ENCODE results near the gene DPP10.
A peak's percentile ranks its signal among the peaks of the same experiment; 100 is the strongest.
"Not testable (repeated sequence)": the region's sequence is repeated elsewhere in the genome, so short reads cannot be mapped to it uniquely, and the experiment has no call there.

The DPP10 gene

DNA sequence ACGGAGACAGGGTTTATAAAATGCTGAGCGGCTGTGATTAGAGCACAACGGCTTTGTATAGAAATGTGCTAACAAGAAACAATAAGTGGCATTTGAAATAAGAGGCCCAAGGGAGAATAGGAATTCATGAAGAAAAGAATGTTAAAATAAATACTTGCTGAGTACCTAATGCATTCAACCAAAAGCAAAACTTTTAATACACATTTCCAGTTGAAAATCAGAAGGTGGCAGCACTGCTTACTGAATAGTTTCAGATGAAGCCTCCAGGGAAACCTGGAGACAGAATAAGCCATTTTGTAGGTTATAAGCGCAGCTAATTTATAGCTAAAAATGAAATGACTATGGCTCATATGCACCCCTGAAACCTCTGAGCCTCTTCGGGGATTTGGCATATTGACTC is 286.6 kb downstream of the DPP10 start:
- DNase-seq, result peak; percentile 12 to 46

DNA sequence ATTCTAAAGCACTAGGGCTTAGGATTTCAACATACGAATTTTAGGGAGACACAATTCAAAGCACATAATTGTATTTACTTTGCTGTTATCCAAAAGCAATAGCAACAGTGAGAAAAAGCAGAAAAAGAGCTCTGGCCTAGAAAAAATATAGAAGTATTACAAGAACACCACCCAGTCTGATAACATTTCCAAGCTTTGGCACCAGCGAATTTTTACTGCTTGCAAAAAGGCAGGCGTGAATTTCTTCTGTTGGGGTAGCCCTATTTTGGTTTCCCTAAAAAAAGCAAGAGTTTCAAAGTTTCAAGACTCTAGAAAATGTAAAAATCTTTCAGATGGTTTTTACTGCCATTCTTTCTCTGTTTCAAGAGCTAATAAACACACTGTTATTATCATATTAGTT is 292.7 kb downstream of the DPP10 start:
- no peak for DNase-seq

DNA sequence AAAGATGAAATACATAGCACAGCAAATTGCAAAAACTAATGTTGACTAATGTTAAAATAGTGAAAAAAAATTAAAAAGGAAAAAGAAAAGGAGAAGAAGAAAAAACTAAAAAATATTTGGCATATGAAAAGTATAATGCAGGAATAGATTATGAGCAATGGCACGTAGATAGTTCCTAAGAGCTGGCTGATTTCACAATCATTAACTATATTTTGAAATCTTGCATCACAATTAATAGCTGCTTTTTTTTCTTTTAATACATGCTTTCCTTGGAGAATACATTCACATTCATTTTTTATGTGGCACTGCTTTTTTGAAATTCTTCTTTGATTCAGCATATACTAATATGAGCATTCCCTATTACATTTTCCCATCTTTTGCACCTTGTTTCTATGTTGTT is 299.8 kb downstream of the DPP10 start:
- no peak for DNase-seq

DNA sequence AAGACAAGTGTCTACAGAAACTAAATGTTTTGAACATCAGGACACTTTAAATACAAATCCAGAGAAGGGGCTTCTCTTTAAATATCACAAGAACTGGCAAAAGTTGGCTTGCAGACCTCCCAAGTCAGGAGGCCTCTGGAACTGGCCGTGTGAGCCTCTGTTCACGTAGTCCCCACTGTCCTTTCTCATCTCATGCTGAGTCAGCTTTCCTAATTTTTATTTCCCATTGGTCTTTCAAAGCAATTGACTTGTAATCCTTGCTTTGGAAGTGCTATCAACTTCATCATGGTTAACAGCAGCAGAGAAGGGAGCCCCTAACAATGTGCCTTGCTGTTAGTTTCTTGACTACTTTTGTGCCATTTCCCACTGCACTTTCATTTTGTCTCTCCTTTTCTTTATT is 303.3 kb downstream of the DPP10 start:
- no peak for DNase-seq

DNA sequence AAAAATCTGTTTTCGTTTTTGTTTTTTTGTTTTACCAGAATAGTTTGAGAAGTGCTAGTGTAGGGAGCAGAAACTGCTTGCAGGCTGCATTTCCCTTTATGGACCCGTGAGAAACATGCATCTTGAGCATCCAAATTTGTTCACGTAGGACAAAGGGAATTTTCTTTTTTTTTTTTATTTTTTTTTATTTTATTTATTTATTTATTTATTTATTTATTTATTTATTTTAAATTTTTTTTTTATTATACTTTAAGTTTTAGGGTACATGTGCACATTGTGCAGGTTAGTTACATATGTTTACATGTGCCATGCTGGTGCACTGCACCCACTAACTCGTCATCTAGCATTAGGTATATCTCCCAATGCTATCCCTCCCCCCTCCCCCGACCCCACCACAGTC is 305.7 kb downstream of the DPP10 start:
- DNase-seq, result not testable (repeated sequence)

DNA sequence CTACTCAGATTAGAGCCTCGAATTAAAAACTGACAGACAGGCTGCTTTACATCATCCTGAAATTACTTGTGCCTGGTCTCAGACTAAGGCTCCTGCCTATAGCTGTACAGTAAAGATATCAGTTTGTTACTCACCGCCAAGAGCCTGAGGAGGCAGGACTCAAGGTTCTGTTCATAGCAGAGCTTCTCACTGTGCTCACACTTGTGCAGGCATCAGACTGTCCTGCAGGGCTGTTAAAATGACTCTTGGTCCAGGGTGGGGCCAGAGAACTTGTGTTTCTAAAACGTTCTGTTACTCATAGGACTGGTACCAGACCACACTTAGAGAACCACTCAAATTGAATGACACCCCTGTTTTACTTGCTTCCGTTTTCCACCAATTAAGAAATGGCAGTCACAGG is 310.0 kb downstream of the DPP10 start:
- no peak for DNase-seq

DNA sequence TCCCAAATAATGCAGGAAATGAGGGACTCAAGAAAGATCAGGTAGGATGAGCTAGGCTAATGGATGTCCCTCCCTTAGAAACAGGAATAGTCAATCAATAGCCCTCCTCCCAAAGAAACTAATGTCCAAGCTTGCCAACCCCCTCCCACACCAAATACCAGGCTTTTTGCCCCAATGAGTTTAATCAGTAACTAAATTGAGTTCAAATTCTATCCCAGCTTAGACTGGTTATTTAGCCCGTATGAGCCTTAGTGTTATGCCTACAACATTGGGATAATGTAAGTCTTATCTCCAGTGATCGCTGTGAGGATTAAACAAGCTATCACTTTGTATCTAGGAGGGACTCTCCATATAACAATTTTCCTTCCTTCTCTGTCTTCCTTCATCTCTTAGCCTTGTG is 310.7 kb downstream of the DPP10 start:
- DNase-seq, result no peak

DNA sequence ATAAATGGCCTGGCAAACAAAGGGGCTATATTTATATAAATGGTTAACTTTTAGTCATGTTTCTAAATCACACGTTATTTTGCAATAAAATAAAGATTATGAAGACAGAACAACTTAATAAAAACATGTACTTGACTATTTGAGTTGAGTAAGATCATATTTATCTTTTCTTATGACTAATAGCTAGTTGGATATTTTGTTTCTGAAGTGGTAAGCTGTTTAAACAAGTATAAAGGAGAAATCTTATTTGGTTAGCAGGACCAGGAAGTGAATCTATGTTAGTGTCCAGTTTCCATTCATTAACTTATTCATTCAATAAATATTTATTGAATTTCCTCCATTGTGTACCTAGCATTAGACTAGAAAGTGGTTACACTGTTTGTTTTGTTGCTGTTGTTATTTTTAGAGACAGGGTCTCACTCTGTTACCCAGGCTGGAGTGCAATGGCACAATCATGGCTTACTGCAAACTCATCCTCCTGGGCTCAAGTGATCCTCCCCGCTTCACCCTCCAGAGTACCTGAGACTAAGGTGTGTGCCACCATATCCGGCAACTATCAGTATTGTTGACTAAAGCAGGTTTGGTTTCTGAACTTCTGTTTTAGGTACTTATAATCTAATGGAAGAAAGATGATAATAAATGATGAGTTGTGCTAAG is 312.6 kb downstream of the DPP10 start:
- no peak for DNase-seq

DNA sequence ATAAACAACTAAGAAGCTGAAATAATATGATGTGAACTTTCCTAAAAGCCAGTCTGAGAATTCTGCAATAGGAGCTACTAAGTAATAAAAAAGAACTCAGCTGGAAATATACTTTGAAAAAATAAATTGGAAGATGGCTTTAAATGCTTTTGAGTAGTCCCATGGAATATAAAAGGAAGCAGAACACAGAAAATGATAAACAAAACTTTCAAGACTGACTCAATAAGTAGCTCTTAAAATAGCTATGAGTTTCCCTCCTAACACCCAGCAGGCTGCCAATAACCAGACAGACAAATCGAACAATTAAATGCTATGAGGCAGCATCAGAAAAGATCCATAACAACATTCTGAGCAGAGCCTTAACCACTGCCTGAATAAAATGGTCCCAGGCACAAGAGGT is 319.9 kb downstream of the DPP10 start:
- DNase-seq, result no peak

DNA sequence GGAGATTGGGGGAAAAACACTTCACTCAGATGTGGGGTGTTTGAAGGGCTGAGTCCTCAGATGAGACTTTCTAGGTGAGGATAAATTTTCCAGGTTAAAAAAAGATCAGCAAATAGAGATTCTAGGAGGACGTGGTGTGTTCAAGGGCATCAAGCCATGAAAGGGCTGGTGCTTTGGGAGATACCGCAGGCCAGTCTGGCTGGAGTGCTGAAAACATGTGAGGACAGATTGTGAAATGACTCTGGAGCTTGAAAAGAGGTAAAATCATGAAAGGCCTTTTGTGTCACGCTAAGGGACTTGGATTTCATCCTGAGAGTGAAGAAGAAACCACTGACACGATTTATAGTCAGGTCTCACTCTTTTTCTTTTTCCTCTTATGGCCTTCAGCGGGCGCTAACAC is 320.5 kb downstream of the DPP10 start:
- no peak for DNase-seq

DNA sequence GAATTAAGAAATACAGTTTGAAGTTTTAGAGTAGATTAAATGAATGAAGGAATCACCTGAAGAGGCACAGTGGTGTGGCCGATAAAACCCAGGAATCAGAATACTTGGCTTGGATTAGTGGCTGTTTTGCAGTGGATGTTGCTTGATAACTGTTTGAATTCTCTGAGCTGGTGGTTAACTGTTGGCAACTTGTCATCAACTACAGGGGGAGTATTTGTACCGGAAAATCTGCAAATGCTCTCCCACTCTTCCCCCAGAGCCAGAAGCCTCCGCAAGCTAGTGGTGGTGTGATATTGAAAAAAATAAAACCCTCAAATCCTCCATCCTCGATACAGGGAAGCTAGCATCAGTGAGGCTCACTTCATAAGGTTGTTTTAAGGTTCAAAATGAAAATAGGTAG is 326.7 kb downstream of the DPP10 start:
- no peak for DNase-seq

DNA sequence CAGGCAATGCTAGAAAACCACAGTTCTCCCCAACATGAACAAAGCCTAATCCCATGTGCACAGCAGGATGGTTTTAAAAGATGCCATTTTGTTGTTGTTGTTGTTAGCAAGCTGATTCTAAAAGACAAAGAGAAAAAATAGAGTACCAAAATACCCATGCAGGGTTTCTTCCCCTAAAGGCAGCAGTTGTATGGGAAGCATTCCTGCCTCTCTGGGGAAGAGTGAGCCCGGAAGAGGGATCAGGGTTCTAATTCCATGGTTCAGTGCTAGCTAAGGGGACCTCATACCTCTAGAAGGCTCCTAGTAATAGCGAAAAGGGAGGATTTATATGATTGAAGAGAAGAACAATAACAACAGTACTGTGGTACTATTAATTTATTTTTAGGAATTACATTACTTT is 327.6 kb downstream of the DPP10 start:
- DNase-seq, result no peak

DNA sequence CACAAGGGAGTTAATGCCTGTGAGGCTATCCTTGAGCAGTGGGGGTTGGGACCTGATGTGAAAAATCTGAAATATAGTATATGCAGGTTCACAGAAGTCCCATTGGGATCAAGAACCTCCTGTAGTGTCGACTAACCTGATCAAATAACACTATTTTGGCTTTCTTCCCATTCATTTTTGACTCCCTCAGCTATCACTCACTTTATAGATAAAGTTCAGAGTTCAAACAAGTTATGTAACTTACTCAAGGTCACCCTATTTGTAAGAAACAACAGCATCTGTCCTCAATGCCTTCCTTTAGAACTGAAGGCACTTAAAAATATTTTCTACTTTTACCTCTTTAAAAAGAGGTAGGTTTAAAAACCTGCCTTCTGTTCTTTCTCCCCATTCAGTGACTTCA is 341.6 kb downstream of the DPP10 start:
- DNase-seq, result no peak

DNA sequence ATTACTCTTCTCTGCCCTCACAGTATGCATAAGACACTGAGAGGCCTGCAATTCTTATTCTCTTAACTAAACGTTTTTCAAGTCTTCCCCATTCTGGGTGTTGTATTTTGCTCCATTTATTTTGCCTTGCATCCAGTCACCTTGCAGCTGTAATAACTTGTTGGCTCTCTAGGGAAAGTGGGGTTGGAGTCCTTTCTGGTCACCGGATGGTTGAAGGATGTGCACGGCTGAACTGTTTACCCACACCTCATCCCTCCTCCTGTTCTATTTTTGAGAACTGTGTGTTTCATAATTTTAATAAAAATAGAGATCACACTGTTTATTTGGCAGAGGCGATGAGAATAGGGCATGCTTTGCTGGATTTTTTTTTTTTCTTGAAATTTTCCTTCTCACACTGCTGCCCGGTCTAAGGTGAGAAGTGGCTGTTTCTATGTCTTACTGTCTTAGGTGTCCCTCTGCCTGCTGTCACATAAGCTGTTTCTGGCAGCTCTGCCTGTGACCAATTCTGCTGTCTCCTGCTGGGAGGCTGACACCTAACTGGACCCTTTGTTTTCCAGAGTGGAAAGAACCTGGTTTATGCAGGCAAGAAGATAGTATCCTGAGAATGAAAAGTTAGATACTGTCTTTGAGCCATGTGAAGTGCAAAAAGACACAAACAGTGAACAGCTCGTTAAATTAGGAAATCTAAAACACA is 342.6 kb downstream of the DPP10 start:
- DNase-seq, result no peak

DNA sequence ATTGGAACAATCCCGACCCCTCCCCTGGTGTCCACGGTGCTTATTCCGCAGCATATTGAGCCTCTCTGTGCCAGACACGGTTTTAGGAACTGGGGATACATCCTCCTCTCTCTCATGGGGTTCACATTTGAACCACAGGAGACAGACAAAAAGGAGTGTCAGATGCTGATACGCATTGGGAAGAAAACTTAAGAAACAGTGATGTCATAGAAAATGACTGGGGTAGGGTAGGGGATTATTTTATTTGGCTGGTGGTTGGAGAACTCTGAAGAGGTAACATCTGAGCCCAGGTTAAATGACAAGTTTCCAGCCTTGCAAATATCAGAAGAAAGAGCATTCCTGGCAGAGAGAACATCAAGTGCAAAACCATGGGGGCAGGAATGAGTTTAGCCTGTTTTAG is 344.5 kb downstream of the DPP10 start:
- DNase-seq, result no peak

DNA sequence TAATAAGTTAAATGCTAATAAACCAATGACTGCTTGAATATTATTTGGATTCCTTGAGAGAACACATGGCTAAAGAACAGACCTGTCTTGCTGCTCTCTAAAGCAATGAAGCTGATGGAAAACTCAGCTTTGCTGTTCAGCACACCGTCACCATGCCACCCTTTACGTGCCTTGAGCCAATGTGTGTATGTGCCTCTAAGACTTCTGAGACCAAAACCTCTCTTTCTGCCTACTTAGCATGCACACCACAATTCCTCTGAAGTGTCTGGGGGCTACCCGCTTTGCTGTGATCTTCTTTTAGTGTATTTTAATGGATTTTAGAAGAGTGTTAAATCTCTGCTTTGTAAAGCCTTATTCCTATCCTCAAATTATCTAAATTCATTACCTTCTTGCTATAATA is 345.0 kb downstream of the DPP10 start:
- DNase-seq, result no peak

DNA sequence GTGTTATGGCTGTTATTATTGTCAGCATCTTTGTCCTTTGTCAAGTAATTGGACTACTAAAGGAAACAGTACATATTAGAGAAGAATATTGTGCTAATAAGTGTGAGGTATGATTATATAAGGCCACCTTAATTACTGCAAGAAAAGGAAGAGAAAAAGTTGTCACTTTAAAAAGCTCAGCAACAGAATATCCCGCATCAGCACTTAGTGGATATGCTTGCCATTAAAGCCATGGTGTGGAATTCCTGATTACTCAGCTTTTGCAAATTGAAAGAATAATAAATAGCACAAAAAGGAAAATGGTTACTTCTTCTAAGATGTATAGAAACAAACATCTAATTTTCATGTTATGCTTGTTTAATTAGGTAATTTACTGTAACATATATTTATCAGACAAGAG is 347.5 kb downstream of the DPP10 start:
- DNase-seq, result no peak

DNA sequence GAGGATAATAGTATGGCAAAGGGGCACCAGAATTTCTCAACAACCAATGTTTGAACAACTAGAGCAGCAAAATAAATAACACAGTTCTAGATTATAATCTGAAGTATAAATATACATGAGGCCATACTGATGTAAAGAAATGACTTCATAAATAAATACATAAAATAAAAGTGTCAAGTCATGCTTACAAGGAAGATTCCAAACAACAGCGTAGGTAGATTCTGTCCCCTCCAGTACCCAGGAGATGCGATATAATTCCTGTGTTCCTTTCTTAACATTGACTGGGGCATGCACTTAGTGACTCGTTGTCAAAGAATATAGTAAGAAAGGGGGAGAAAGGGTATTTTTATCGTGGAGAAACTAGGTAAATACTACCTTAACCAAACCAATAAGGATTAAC is 355.1 kb downstream of the DPP10 start:
- no peak for DNase-seq

DNA sequence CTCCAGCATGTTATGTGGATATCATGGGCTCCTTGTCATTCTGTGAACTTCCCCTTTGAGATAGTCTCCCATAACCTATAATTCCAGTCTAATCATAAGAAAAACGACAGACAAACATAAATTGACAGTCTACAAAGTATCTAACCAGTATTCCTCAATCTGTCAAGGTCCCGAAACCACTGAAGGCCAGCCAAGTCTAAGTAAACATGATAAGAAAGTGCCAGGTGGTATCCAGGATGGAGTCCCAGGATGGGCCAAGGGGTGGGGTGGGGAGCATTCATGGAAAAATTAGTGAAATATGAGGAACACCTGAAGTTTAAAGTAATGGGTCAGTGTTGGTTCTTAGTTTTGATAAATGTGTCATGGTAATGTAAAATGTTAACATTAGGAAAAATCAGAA is 355.5 kb downstream of the DPP10 start:
- no peak for DNase-seq

DNA sequence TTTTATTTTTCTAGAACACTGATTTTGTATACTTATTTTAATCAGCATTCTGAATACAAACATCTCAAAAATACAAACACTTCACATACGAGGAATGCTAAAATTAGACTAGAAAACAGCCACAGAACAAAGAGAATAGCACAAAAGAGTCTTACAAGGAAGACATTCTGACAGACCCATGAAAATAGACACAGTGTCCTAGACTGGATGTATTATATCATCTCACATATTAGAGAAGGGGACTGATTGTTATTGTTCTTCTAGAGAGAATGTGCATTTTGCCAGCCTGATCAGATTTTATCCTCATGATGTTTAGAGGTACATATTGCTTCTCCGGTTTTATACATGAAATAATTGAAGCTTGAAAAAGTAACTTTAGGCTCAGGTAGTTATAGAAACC is 357.9 kb downstream of the DPP10 start:
- no peak for DNase-seq

DNA sequence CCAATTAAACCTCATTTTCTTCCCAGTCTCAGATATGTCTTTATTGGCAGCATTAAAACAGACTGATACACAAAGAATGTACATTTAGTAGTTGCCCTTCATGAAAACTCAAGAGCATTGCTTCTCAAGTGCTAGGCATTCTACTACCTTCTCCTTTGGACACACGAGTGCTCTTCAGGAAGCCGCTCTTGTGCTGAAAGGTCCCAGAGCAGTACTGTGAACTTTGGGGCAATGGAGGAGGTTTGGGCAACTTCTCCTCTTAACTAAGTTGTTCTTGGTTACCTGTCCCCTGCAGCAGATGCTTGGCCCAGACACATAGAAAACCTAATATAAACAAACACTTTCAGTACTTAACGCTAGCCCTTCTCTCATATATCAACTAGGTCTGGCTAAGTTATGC is 362.8 kb downstream of the DPP10 start:
- DNase-seq, result no peak

DNA sequence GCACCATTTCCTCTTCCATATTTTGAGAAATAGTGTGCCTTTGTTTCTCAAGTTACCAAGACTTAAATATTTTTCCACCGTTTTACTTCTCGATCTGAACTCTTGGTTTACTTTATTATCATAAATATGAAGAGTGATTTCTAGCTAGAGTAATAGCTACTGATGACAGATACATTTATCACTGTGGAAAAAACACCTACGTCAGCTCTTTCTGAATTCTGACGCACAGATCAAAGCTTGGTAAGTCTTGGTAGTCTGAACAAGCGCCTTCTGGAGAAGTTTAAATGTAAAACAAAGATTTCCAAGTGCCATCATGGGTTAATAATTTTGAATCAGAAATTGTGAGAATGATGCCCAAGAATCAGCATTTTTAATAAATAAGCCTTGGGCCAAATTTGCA is 367.7 kb downstream of the DPP10 start:
- no peak for DNase-seq

DNA sequence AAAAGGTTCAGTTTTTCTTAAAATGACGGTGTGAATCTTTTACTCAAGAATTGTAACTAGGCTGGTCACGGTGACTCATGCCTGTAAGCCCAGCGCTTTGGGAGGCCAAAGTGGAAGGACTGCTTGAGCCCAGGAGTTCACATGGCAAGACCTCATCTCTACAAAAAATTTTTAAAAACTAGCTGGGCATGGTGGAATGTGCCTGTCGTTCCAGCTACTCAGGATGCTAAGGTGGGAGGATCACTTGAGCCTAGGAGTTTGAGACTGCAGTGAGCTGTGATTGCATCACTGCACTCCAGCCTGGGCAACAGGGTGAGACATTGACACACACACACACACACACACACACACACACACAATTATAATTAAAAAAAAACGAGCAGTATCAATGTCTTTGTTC is 369.8 kb downstream of the DPP10 start:
- no peak for DNase-seq

DNA sequence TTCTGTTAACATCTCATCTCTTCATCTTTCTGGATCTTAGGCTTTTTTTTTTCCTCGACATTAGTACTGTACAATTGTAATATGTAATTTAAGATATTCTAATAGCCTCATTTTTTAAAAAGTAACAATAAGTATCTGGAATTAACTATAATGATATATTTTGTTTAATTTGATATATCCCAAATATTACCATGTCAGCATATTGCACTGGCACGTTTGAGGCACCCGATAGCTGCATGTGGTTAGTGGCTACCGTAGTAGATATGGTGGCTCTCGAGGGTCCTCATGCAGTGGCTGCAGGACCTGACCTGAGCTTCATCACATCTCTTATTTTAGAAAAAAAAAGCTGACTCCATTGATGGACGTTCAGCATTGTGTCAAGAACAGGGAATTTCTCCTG is 371.9 kb downstream of the DPP10 start:
- DNase-seq, result no peak

DNA sequence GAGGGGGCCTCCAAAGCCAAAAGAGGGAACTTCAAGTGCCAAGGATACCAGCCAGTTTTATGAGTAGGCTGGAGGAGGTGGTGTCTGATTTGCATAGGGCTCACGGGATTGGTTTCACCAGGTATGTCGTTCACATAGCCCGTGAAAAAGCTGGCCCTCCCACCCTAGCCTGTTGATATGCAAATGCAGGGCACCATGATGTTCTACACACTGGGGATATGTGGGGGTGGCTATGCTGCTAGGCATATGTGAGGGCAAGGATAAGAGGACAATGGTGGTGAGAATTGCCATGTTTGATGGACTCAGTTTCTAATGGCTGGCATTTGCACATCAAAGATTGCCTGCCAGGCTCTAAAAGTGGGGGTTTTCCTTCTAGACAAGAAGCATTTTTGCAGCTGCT is 378.6 kb downstream of the DPP10 start:
- no peak for DNase-seq
